ENCODE measurements around the gene ELF2. TPM values are rescaled to one million over a fixed set of nuclear protein-coding genes. Genes with fewer than 3 reads are reported as not detected.

Gene ELF2
- total RNA-seq, 1 experiment from 2014 or later, result 21.9 TPM

GRCh38 chr4:139018971-139019758 lies 157.9 kb downstream of the ELF2 start:
- Histone ChIP-seq H3K27ac (ENCODE audit: low read length) (no peak overlapping the region), H3K4me3 (ENCODE audit: low read depth in 2 of 2, low read length in 2 of 2) (peak overlapping the region in 1 of 2 experiments; percentile 91; a peak in 2 of 4 replicates), H3K9me3 (ENCODE audit: control insufficient read depth, insufficient read depth, low read depth, low read length) (no peaks in the 10 kb centered on the region), H3K27me3 (ENCODE audit: control insufficient read depth, insufficient read depth, low read length) (no peaks in the 10 kb centered on the region), H3K4me1 (ENCODE audit: control insufficient read depth, insufficient read depth, low read length) (peaks cover 23% of the 10 kb centered on the region), H3K36me3 (ENCODE audit: control insufficient read depth, insufficient read depth, low read length) (no peaks in the 10 kb centered on the region; the same call in none of the 2 replicates)
- CTCF ChIA-PET, result no interaction called here
- no peak for ATAC-seq
- no TSS peak for BruUV-seq (replicated peaks)
- no peak for DNase-seq (ENCODE audit: low read depth, low spot score)
- TF ChIP-seq SIN3A (IDR thresholded peaks at IDR 0.05; ENCODE audit: borderline replicate concordance, insufficient read depth, low read depth, low read length) (no peak), REST (IDR thresholded peaks at IDR 0.05; ENCODE audit: insufficient read depth in 1 of 2, low read depth in 2 of 2, low read length in 1 of 2) (no peak), CTCF (IDR thresholded peaks at IDR 0.05) (no peak), TCF7L2 (IDR thresholded peaks at IDR 0.05; ENCODE audit: low read depth, low read length) (no peak), POLR2AphosphoS5 (IDR thresholded peaks at IDR 0.05; ENCODE audit: low read depth, low read length) (no peak)
- in situ Hi-C loops (cut with HindIII; ENCODE audit: low pct_unique_long_range_greater_than_20kb, low sequenced_read_pairs) (no loop called here), intact Hi-C loops (cut with micrococcal nuclease; ENCODE audit: unreplicated experiment) (no loop called here)
- POLR2A ChIA-PET, result no interaction called here

GRCh38 chr4:139018501-139018900 lies 158.5 kb downstream of the ELF2 start:
- H3K27me3 ChIP-seq (ENCODE audit: control insufficient read depth, insufficient read depth, low read length), result no peaks in the 10 kb centered on the region
- BruUV-seq (replicated peaks), result TSS peak; percentile 69
- ChIA-PET CTCF (no interaction called here), POLR2A (no interaction called here)
- no peaks in the 10 kb centered on the region for H3K9me3 ChIP-seq (ENCODE audit: control insufficient read depth, insufficient read depth, low read depth, low read length)
- no peak for ATAC-seq
- TF ChIP-seq TCF7L2 (IDR thresholded peaks at IDR 0.05; ENCODE audit: low read depth, low read length) (no peak), REST (IDR thresholded peaks at IDR 0.05; ENCODE audit: insufficient read depth in 1 of 2, low read depth in 2 of 2, low read length in 1 of 2) (no peak), CTCF (IDR thresholded peaks at IDR 0.05) (no peak), POLR2AphosphoS5 (IDR thresholded peaks at IDR 0.05; ENCODE audit: low read depth, low read length) (no peak), SIN3A (IDR thresholded peaks at IDR 0.05; ENCODE audit: borderline replicate concordance, insufficient read depth, low read depth, low read length) (no peak)
- peak overlapping the region; percentile 72 to 91 for H3K4me3 ChIP-seq (ENCODE audit: low read depth in 2 of 2, low read length in 2 of 2)
- no peak for DNase-seq (ENCODE audit: low read depth, low spot score)
- peaks cover 29% of the 10 kb centered on the region for H3K4me1 ChIP-seq (ENCODE audit: control insufficient read depth, insufficient read depth, low read length)
- intact Hi-C loops (cut with micrococcal nuclease; ENCODE audit: unreplicated experiment), result no loop called here
- peak overlapping the region; percentile 69 for H3K27ac ChIP-seq (ENCODE audit: low read length)
- in situ Hi-C loops (cut with HindIII; ENCODE audit: low pct_unique_long_range_greater_than_20kb, low sequenced_read_pairs), result no loop called here
- no peaks in the 10 kb centered on the region; the same call in none of the 2 replicates for H3K36me3 ChIP-seq (ENCODE audit: control insufficient read depth, insufficient read depth, low read length)

Measured in Panc1 (cell line).